Measurements from ENCODE around the gene KRT13.

- TF ChIP-seq CTCF (IDR thresholded peaks at IDR 0.05) (no peak), POLR2A (IDR thresholded peaks at IDR 0.05) (no peak)
These were observed 7.1 kb downstream of the KRT13 start for GRCh38 chr17:41498276-41498675.

Measured in body of pancreas (tissue), 4 donors.